Stimulated activated CD4-positive, alpha-beta T cell treated with anti-CD3 and anti-CD28 coated beads, Interleukin-1b, Interleukin-23, amount 100 ng/mL, for 24 hours (primary cell): ENCODE results near the gene DOCK6.

Experiments used
- DNase-seq, 4 experiments: peaks; one replicate each; pipeline ENCODE4 v3.0.0-alpha.2; 2020; ENCODE audit warnings: low read depth in 4 of 4, low spot score in 1 of 4

DOCK6 gene

GRCh38 chr19:11274533-11275086 is 12.3 kb upstream of the DOCK6 start:
- no peak for DNase-seq

DNA sequence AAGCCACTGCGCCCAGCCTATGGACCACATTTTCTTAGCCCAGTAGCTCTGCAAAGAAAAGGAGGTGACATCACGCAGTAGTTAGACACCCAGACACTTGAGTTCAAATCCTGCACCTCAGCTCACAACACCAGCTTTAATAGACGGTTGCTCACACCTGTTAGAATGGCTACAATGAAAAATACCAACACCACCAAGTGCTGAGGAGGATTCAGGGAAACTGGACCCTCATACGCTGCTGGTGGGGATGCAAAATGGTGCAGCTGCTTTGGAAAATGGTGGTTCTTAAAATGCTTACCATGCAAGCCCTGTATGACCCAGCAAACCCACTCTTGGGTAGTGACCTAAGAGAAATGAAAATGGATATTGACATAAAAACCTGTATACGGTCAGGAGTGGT is 11.7 kb upstream of the DOCK6 start:
- DNase-seq, result no peak

DNA sequence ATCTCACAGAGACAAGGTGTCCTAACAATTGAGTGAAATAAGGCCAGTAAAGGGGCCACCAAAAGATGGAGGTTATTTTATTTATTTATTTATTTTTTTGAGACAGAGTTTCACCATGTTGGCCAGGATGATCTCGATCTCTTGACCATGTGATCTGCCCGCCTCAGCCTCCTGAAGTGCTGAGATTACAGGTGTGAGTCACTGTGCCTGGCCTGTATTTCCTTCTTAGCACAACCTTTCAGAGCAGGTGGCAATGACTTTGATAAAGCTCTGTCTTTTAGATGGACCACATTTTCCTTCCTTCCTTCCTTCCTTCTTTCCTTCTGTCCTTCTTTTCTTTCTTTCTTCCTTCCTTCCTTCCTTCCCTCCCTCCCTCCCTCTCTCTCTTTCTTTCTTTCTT is 11.0 kb upstream of the DOCK6 start:
- no peak for DNase-seq

GRCh38 chr19:11269408-11269807 is 7.1 kb upstream of the DOCK6 start:
- DNase-seq, result no peak

DNA sequence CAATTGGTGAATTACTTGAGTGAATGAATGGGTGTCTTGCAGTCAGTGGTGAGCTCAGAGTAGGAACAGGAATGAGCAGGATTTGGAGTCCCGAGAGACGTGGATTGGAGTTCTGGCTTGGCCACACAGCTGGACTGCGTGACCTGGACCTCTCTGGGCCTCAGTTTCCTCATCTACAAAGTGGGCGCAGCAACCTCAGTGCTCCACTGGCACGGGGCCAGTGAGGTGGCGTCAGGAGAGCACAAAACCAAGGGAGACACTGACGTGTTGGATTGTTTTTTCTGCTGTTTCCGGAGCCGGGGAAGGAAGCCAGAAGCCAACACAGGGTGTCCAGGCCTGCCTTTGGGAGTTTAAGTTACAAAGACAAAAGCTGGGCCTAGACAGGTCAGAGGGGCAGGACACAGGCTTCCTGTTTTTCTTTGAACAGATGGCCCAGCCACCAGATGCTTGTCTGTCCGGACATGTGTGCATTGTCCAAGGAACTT is 6.5 kb upstream of the DOCK6 start:
- DNase-seq, result no peak

DNA sequence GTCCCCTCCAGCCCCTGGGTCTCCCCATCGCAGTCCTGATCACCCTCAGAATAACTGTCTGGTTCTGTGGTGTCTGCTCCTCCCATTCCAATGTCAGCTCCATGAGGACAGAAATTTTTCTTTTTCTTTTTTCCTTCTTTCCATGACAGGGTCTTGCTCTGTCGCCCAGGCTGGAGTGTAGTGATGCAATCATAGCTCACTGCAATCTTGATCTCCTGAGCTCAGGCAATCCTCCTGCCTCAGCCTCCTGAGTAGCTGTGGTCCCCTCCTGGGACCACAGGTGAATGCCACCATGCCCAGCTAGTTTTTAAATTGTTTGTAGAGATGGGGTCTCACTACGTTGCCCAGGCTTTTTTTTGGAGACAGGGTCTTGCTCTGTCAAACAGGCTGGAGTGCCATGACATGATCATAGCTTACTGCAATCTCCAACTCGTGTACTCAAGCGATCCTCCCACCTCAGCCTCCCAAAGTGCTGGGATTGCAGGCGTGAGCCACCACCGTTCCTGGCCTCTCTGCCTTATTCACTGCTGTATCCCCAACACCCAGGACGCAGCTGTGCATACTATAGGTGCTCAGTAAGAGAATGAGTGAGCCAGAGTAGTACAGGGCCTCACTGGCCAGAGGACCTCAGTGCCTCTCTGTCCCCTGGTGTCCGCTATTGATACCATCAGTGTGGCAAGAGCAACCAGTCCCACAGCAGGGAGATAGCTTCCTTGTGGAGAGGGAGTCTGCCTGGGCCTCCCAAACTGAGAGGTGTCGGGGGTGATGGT is 5.2 kb upstream of the DOCK6 start:
- DNase-seq, result no peak

DNA sequence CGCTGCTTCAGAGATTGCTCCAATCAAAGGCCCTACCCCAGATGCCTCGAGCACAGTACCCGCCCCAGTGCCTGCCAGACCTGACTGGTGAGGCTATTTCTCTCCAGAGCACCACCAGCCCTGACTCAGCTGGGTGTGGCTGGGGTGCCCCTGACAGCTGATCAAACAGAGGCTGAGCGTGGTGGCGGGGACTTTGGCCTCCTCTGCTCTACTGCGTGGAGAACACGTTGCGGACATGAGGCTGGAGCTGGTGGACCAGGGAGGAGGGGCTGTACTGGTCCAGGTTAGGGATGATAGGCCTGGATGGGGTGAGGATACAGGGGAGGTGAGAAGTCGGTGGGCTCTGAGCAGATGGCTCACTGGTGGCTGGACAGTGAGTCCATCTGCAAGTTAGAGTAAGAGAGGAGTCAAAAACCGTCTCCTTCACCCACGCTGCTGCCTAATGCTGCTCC is 3.5 kb upstream of the DOCK6 start:
- DNase-seq, result no peak

GRCh38 chr19:11265177-11265784 is 3.0 kb upstream of the DOCK6 start:
- DNase-seq, result no peak

- no peak for DNase-seq
These were observed 2.3 kb upstream of the DOCK6 start for GRCh38 chr19:11264452-11265176.

DNA sequence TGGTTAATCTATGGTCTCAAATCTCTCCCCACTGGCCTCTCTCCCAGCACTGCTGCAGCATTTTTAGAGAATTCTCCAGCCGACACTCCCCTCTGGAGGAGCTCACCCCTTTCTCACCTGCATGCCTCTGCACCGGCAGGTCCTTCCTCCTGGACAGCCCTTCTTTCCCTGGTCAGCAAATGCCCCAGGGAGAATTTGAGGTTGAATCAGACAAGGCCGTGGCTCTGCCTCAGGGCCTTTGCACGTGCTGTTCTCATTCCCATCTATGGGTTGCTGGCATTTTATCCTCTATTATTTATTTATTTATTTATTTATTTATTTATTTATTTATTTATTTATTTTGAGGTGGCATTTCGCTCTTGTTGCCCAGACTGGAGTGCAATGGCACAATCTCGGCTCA is 1.4 kb upstream of the DOCK6 start:
- no peak for DNase-seq

GRCh38 chr19:11261431-11261970 is 823 bp downstream of the DOCK6 start:
- no peak for DNase-seq

DNA sequence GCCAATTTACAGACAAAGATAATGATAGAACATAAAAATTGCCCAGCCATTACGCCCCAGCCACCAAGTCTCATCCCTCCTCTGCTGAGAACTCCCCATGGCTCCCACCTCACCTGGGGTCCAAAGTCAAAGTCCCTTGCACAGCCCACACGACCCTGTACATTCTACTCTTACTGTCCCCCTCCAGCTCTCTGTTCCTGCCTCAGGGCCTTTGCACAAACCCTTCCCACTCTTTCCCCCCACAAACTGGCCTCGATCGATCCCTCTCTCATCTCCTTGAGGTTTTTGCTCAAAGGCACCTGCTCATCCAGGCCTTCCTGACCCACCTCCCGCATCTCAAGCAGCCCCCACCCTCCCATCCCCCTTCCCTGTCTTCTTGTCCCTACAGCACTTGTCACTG is 1.3 kb downstream of the DOCK6 start:
- no peak for DNase-seq

DNA sequence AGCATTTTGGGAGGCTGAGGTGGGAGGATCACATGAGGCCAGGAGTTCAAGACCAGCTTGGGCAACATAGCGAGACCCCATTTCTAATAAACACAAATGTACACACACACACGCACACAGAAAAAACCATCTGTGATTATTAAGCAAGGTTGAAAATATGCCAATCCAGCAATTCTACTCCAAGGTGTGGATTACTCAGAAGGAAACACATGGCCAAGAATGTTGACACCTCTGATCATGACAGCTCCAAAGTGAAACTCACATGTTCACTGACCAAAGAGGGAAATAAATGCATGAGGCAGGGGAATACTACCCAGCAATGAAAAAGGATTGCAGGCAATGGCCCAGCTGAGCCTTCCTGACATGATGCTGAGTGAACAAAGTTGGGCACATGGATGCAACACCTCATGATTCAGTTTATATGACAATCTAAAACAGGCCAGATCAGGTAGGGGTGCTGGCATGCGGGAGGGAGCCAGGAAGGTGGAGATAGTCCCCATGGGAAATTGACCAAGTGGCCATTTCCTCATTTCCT is 4.4 kb downstream of the DOCK6 start:
- DNase-seq, result no peak

DNA sequence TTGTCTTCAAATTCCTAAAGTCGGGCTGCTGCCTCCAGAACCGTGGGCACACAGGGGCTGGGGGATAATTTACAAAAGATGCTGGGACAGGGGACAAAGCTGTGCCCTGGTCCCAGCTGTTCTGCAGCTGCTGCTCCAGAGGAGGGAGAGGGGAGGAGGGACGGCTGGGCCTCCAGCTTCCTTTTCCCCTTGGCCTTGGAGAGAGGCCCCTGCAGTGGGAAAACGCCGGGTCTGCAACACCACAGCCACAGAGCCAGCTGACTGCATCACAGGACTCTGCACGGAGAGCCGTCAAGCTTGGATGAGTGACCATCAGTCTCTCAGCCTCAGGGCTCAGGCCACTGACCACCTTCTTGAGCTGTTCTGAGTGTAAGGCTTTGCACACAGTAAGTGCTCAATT is 6.1 kb downstream of the DOCK6 start:
- no peak for DNase-seq

- DNase-seq, result no peak
These were observed 7.7 kb downstream of the DOCK6 start for GRCh38 chr19:11254666-11255065.

GRCh38 chr19:11252665-11253355 is 9.5 kb downstream of the DOCK6 start:
- DNase-seq, result no peak

DNA sequence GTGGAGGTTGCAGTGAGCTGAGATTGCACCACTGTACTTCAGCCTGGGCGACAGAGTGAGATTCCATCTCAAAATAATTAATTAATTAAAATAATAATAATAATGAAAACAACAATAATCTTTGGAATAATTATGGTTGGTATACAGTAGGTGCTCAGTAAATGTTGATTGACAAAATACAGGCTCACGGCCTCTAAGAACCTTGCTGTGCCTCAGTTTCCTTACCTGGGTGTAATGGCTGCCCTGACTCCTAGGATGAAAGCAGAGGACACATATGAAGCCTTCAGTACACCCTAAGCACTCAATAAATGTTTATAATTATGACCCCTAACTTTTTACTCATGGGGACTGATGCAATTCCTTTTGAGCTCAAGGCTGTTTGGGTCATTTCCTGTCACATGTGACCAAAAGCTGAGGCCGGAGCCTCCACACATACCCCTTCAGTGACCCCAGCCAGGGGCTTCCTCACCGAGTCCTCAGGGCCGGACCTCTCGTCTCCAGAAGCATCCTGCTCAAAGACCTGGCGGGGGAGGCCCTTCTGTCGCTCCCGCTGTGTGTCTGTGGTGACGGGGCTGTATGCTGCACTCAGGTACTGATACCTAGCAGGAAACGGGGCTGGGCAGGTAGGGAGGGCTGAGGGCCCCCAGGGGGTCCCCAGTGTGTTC is 10.5 kb downstream of the DOCK6 start:
- DNase-seq, result no peak

DNA sequence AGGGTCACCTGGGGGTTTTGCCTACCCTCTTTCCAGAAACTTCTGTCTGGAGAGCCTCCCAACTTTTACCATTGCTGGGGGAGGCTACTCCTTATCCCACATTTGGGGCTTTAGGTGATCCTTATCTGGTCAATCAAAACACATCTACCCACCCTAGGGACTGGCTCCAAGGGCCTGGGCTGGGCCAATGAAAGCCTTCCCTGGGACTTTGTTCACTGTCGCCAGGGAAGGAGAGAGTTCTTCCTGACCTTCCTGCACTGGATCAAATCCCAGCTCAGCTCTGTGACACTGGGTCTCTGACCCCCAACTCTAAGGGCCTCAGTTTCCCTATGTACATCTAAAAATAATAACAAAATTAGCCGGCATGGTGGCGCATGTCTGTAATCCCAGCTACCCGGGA is 11.1 kb downstream of the DOCK6 start:
- DNase-seq, result no peak

GRCh38 chr19:11248852-11249251 is 13.5 kb downstream of the DOCK6 start:
- no peak for DNase-seq

DNA sequence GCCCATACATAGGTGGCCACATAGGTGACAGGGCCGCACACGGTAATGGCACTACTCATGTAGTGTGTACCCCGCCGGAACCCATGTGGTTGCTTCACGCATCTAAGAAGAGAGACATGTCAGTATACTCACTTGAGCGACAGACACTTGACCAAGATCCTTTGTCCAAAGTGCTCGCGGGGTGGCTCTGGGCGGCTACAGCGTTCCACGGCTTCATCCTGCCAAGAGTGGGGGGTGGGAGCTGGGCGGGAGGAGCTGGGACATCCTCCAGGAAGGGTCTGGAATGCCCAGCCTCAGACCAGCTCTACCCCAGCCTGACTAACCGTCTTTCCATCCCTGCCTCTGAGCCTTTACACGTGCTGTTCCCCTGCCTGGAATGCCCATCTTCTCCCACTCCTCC is 14.4 kb downstream of the DOCK6 start:
- DNase-seq, result no peak
